NCI-H748 treated with DMSO at 0.1 percent for 48 hours (cell line): ENCODE data around the gene MFSD12.
"Not testable (repeated sequence)": the region's sequence is repeated elsewhere in the genome, so short reads cannot be mapped to it uniquely, and the experiment has no call there.

ENCODE experiments used
- DNase-seq: peaks from one replicate; lab custom pipeline; 2025; lab: John Stamatoyannopoulos, UW

MFSD12 gene

DNA sequence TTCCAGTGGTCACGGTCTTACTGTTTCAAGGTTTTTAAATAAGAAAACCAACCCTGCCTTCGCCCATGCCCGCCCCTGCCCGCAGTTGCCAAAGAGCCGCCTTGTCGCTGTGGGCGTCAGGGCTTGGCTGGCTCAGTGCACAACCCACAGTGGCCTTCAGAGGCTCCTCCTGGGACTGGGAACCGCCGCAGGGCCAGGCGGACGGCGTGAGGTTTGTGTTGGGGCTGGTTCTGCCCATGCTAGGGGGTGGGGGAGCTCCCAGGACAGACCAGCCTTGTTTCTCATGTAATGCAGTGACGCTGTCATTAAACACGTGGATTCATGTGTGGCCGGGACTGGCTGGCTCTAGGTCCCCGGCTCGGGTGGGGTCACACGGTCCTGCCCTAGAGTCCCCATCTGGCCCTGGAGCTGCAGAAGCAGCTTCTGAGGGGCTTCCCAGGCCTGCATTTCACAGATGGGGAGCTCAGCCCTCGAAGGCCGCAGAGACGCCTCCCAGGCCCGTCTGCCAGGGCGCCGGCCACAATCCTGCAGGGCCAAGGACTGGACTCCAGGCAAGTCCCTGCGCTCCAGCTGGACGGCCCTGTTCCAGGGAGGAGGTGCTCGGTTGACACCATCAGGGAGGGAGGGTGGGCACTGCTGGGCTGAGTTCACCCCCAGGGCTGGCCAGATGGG is 20.8 kb downstream of the MFSD12 start:
- DNase-seq, result no peak

DNA sequence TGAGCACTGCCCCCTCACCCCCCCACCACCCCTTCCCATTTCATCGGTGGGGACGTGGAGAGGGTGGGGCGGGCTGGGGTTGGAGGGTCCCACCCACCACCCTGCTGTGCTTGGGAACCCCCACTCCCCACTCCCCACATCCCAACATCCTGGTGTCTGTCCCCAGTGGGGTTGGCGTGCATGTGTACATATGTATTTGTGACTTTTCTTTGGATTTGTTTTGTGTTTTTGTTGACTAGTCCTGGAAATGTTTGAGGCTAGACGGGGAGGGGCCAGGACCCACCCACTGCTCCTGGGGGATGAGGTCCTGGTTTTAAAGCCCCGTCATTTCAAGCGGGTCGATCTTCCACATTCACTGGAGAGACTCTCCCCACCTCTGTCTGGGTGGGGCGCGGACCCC is 21.4 kb downstream of the MFSD12 start:
- no peak for DNase-seq

DNA sequence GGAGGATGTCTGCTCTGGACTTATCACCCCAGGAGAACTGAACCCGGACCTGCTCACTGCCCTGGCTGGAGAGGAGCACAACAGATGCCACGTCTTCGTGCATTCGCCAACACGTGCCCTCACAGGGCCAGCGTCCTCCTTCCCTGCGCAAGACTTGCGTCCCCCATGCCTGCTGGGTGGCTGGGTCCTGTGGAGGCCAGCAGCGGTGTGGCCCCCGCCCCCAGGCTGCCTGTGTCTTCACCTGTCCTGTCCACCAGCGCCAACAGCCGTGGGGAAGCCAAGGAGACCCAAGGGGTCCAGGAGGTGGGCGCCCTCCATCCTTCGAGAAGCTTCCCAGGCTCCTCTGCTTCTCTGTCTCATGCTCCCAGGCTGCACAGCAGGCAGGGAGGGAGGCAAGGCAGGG is 21.8 kb downstream of the MFSD12 start:
- DNase-seq, result no peak

DNA sequence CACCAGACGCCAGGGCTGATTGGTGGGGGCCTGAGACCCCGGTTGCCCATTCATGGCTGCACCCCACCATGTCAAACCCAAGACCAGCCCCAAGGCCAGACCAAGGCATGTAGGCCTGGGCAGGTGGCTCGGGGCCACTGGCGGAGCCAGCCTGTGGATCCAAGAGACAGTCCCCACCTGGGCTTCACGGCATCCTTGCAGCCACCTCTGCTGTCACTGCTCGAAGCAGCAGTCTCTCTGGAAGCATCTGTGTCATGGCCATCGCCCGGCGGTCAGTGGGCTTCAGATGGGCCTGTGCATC is 22.2 kb downstream of the MFSD12 start:
- DNase-seq, result no peak

DNA sequence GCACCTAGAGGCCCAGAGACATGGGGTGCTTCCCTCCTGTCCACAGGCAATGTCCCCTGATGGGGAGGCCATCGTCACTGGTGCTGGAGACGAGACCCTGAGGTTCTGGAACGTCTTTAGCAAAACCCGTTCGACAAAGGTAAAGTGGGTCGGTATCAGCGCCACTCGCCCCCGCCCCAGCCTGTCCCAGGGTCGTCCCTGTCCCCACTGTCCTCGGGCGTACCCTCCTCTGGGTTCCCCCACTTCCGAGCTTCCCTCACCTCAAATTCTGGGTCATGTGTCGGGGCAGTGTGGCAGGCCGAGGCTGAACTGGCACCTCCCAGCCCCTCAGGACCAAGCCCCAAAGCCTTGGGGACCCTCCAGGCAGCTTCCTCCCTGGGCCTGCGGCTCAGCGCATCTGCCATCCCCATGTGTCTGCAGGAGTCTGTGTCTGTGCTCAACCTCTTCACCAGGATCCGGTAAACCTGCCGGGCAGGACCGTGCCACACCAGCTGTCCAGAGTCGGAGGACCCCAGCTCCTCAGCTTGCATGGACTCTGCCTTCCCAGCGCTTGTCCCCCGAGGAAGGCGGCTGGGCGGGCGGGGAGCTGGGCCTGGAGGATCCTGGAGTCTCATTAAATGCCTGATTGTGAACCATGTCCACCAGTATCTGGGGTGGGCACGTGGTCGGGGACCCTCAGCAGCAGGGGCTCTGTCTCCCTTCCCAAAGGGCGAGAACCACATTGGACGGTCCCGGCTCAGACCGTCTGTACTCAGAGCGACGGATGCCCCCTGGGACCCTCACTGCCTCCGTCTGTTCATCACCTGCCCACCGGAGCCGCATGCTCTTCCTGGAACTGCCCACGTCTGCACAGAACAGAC is 22.8 kb downstream of the MFSD12 start:
- DNase-seq, result no peak

DNA sequence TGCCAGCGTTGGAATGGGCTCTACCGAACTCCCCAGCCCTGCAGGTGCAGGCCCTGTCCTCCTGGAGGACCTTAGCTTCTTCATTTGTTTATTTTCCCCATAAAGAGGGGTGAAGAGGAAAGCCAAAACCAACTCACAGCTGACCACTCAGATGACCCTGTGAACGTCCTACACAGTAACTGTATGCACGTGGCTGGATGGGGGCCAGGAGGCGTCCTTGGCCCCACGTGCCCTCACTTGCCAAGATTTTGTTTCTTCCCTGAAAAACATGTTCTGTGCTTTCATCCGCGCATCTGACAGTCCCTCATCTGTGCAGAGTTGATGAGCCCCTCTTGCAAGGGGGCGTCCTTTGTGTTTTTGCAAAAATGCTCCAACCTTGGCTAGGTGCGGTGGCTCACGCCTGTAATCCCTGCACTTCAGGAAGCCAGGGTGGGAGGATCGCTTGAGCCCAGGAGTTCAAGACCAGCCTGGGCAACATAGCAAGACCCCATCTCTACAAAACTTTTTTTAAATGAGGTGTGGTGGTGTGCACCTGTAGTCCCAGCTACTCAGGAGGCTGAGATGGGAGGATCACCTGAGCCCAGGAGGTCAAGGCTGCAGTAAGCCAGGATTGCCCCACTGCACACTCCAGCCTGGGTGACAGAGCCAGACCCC is 23.7 kb downstream of the MFSD12 start:
- DNase-seq, result no peak

DNA sequence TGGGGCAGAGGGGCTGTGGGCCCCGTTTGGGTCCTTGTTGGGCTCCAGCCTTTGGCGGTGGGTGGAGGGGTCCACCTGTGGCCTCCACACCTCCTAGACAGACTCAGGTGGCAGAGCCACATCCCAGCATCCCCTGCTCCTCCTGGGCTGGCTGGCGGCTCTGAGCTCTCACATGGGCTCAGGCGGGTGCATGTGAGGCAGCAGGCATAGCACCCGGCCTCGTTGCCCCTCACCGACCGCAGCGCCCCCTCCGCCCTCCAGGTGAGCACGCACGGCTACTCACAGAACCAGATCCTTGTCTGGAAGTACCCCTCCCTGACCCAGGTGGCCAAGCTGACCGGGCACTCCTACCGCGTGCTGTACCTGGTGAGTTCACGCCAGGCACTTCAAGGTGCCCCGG is 24.4 kb downstream of the MFSD12 start:
- no peak for DNase-seq

DNA sequence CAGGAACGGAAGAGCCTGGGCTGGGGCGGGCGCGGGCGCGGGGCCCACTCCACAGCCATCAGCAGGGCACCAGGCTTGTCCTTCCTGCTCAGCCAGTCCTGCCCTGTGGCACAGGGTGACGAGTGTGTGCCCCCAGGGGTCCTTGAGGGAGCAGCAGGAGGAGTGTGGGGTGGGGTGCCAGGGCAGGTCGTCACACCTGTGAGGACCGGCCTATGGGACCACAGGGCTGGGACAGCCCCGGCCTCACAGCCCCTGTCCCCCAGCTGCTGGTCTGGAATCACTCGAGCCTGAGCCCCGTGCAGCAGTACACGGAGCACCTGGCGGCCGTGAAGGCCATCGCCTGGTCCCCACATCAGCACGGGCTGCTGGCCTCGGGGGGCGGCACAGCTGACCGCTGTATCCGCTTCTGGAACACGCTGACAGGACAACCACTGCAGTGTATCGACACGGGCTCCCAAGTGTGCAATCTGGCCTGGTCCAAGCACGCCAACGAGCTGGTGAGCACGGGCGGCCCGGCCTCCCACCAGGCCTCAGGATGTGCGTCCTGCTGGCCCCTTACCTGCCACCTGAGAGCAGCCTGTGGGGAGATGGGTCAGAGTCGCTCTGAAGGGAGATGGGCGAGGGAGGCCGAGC is 25.1 kb downstream of the MFSD12 start:
- no peak for DNase-seq

DNA sequence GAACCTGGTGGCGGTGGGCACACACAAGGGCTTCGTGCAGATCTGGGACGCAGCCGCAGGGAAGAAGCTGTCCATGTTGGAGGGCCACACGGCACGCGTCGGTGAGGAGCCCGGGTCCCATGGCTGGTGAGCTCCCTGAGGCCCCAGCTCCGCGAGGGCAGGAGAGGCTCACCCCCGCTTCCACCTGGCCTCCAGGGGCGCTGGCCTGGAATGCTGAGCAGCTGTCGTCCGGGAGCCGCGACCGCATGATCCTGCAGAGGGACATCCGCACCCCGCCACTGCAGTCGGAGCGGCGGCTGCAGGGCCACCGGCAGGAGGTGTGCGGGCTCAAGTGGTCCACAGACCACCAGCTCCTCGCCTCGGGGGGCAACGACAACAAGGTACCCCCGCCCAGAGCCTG is 25.7 kb downstream of the MFSD12 start:
- no peak for DNase-seq

DNA sequence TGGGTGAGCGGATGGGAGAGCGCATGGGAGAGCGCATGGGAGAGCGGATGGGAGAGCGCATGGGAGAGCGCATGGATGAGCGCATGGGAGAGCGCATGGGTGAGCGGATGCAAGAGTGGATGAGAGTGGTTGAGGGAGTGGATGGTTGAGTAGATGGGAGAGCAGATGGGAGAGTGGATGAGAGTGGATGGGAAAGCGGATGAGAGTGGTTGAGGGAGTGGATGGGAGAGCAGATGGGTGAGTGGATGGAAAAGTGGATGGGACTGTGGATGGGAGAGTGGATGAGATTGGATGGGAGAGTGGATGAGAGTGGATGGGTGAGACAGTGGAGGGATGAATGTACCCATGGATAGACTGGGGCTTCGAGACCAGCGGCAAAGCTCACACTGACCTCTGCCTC is 27.0 kb downstream of the MFSD12 start:
- no peak for DNase-seq

DNA sequence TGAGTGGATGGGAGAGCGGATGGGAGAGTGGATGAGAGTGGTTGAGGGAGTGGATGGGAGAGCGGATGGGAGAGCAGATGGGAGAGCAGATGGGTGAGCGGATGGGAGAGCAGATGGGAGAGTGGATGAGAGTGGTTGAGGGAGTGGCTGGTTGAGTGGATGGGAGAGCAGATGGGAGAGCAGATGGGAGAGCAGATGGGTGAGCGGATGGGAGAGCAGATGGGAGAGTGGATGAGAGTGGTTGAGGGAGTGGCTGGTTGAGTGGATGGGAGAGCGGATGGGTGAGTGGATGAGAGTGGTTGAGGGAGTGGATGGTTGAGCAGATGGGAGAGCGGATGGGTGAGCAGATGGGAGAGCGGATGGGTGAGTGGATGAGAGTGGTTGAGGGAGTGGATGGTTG is 28.1 kb downstream of the MFSD12 start:
- DNase-seq, result not testable (repeated sequence)

DNA sequence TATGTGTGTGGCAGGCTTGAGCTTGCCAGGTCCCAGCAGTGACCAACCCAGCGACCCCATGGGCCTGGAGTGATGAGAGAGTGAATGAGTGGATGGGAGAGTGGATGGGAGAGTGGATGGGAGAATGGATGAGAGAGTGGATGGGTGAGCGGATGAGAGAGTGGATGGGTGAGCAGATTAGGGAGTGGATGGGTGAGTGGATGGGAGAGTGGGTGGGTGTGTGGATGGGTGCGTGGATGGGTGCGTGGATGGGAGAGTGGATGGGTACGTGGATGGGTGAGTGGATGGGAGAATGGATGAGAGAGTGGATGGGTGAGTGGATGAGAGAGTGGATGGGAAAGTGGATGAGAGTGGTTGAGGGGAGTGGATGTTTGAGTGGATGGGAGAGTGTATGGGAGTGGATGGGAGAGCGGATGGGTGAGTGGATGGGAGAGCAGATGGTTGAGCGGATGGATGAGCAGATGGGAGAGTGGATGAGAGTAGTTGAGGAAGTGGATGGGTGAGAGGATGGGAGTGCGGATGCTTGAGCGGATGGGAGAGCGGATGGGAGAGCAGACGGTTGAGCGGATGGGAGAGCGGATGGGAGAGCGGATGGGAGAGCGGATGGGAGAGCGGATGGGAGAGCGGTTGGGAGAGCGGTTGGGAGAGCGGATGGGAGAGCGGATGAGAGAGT is 28.7 kb downstream of the MFSD12 start:
- DNase-seq, result no peak

DNA sequence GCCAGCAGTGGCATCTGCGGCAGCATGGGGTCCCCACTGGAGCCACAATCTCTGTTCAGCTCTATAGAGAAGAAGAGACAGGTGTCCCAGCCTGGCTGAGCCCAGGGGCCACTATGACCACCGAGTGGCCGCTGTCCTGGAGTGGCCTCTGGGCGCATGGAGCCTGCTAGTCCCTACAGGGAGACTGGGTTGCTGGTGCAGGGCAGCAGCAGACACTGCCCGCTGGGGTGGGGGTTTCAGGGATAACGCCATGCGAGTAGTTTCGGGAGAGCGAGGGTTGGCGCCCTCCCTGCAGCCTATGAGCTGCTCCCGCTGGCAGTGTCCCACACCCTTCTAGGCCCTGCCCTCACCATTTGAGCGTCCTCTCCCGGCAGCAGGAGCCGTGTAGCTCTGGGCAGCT is 29.3 kb downstream of the MFSD12 start:
- no peak for DNase-seq

DNA sequence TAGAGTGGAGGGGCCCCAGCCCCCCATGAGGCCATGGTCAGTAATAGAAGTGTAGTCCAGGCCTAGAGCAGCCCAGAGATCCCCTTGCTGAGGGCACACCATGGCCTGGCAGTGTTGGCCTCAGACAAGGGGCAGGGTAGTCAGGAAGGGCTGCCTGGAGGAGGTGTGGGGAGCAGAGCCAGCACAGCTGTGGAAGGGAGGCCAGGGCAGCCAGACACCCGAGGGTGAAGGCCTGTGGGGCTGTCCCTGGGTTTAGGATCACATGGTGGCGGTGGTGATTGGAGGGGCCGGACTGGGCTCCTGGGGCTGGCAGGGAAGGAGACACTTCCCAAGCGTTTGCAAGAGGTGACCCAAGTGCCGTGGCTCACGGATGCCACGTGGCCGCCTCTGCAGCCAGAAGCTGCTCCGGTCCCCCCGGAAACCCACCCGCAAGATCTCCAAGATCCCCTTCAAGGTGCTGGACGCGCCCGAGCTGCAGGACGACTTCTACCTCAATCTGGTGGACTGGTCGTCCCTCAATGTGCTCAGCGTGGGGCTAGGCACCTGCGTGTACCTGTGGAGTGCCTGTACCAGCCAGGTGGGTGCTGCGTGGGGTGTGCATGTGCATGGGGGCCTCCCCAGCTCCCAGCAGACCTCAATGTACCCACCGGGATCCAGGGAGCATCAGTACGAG is 30.0 kb downstream of the MFSD12 start:
- DNase-seq, result no peak

DNA sequence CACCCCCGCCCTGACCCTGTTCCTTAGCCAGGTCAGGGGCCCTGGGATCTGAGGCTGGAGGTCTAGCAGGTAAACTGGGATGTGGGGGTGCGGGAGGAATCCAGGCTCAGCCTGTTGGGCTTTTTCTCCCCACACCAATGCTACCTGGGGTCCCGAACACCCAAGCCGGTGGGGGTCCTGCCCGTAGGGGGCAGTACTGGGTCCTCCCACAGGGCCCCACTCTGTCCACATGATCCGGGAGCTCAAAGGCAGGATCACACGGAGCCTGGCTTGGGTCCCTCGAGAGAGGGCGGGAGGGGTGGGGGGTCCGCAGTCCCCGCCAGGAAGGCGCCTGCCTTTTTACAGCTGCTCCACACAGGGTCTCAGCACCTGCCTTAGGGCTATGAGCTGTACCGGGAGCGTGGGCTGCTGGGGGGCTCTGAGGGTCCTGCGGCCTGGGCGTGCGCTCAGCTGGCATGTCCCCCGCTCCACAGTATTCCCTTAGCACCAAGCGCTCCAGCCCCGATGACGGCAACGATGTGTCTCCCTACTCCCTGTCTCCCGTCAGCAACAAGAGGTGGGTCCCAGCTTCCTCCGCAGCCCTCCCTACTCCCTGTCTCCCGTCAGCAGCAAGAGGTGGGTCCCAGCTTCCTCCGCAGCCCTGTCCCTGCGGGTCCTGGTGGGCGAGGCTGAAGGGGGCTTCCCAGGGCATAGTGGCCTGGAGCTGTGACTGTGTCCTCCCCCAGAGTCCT is 30.7 kb downstream of the MFSD12 start:
- DNase-seq, result no peak

DNA sequence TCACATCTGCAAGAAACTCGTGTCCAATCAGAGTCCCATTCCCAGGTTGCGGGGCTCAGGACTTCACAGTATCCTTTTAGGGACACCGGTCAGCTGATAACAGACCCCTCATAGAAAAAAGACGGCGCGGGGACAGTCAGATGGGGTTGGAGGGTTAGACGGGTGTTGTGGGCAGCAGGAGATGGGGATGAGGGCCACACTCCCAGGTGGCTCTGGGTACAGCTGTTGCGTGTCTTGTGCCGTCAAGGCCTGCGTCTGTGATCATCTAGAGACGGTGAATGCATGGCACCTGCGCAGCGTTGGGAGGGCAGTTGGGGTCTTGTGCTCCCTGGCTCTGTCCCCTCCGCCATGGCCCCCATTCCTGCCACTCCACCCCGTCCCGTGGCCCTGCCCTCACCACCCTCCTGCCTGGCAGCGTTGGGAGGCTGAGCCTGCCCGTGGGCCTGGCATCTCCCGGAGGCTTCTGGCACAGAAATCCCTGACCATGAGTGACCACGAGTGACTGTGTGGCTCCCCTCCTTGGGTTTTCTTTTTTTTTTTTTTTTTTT is 32.4 kb downstream of the MFSD12 start:
- no peak for DNase-seq

DNA sequence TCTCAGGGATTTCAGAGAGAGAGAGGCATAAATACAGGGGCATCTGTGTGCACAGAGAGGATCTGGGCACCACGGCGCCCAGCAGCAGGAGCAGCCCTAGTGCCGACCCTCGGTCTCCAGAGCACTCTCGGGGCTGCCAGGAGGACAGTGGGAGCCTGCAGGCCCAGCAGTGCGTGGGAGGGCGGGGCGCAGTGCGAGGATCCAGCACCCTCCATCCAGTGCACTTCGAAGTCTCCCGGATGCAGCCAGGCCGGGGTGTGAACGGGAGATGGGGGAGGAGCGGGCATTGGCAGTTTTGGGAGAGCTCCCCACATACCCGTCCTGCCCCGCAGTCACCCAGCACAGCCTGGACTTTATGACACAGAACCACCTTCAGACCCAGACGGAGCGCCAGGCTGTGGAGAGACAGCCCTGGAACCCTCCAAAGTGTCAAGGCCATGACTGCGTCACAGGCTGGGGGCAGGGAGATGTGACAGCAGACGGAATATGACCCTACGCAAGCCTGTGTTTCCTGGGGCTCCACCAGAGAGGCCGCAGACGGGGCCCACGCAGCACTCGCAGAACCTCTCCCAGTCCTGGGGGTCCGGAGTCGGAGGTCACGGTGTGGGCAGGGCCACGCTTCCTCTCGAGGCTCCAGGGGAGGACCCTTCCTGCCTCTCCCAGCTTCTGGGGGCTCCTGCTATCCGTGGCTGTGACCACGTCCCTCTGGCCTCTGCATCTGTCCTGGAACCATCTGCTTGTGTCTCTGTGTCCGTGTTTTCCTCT is 33.1 kb downstream of the MFSD12 start:
- DNase-seq, result no peak

DNA sequence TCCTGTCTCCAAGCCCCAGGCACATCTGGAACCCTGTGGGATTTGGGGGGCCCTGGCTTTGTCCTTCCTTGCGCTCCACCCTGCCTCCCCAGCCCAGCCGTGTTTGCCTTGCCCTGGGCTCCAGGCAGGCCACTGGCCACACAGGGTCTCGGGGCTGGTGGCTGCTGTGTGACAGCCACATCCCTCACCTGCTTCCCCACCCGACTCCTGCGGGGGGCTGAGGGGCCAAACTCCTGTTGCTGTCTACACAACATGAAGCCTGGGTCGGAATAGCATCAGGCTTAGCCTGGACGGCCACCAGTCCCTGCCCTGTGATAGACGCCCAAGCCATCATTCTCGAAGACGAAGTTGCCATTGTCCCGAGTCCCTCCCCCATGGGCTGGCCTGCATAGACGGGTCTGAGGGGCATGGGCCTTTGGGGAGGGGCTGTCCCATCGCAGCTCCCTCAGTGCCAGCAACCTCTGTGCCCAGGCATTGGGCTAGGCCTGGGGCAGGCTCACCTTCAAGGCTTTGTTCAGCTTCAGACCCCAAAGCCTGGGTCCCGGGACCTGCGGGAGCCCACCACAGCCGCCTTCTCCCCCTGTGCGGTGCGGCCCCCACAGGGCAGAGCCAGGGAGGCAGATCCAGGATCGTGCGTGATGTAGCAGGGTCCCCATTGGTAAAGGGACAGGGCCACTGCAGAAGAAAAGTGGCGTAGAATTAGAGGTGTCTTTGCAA is 33.9 kb downstream of the MFSD12 start:
- no peak for DNase-seq
